Measurements from ENCODE around the gene ALDH1L2.

DNA sequence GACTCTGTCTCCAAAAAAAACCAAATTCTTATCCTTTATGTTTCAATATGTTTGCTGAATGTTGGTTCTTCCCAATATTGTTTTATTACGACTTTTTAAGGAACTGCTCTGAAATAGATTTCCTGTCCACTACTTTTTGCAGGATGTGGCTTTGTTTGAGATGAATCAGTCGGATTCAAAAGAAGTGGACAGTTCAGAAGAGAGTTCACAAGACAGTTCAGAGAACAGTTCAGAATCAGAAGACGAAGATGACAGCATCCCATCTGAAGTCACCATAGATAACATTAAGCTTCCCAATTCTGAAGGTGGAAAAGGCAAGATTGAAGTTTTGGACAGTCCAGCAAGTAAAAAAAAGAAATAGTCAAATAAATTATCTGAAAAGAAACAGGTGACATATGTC is 89.9 kb downstream of the ALDH1L2 start:
- TF ChIP-seq, protein P1, sequence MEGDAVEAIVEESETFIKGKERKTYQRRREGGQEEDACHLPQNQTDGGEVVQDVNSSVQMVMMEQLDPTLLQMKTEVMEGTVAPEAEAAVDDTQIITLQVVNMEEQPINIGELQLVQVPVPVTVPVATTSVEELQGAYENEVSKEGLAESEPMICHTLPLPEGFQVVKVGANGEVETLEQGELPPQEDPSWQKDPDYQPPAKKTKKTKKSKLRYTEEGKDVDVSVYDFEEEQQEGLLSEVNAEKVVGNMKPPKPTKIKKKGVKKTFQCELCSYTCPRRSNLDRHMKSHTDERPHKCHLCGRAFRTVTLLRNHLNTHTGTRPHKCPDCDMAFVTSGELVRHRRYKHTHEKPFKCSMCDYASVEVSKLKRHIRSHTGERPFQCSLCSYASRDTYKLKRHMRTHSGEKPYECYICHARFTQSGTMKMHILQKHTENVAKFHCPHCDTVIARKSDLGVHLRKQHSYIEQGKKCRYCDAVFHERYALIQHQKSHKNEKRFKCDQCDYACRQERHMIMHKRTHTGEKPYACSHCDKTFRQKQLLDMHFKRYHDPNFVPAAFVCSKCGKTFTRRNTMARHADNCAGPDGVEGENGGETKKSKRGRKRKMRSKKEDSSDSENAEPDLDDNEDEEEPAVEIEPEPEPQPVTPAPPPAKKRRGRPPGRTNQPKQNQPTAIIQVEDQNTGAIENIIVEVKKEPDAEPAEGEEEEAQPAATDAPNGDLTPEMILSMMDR (IDR thresholded peaks at IDR 0.05) = no peak
- no peak for TF ChIP-seq POLR2A (IDR thresholded peaks at IDR 0.05)

Measured in adrenal gland (tissue), 5 donors.